HepG2 (cell line): ENCODE data around the gene TMEM267.

Source experiments
- DMAP1 ChIP-seq: IDR thresholded peaks from 2 replicates; pipeline ENCODE4 v1.6.1; 2016
- E2F5 ChIP-seq: sonication (generic); formaldehyde crosslinking; conservative IDR thresholded peaks from 2 replicates; pipeline ENCODE4 v1.4.0; 2020; ENCODE audit warnings: missing genetic modification reagents
- ISL2 ChIP-seq: sonication (generic); formaldehyde crosslinking; IDR thresholded peaks from 2 replicates; pipeline ENCODE4 v1.5.0; 2020; ENCODE audit warnings: missing genetic modification reagents
- MXI1 ChIP-seq: IDR thresholded peaks from 3 replicates; pipeline ENCODE4 v1.6.1; 2012; ENCODE audit warnings: low read depth, low read length, inconsistent platforms, borderline replicate concordance
- RAD21 ChIP-seq: fragments of 450-650 bp; formaldehyde crosslinking; IDR thresholded peaks from 2 replicates; pipeline ENCODE4 v1.5.0; 2020; ENCODE audit warnings: mild to moderate bottlenecking
- SNRNP70 ChIP-seq: fragments of 200-400 bp; formaldehyde crosslinking; IDR thresholded peaks from 2 replicates; pipeline ENCODE4 v1.6.1; 2017; ENCODE audit warnings: mild to moderate bottlenecking, low read depth, low read length, moderate library complexity
- ZNF124 ChIP-seq: sonication (generic); formaldehyde crosslinking; IDR thresholded peaks from 2 replicates; pipeline ENCODE4 v1.4.0; 2020; ENCODE audit warnings: missing genetic modification reagents
- ZNF207 ChIP-seq: fragments of 450-650 bp; IDR thresholded peaks from 2 replicates; pipeline ENCODE4 v1.6.1; 2016; ENCODE audit warnings: antibody characterized with exemption, borderline replicate concordance
- ZNF230 ChIP-seq: sonication (generic); formaldehyde crosslinking; IDR thresholded peaks from 2 replicates; pipeline ENCODE4 v1.4.0; 2020; ENCODE audit warnings: mild to moderate bottlenecking, missing genetic modification reagents
- ZNF558 ChIP-seq: sonication (generic); formaldehyde crosslinking; IDR thresholded peaks from 2 replicates; pipeline ENCODE4 v1.9.0; 2022; ENCODE audit warnings: mild to moderate bottlenecking, missing genetic modification reagents, borderline replicate concordance
- ZNF607 ChIP-seq: sonication (generic); formaldehyde crosslinking; IDR thresholded peaks from 2 replicates; pipeline ENCODE4 v1.5.1; 2020; ENCODE audit warnings: missing genetic modification reagents, mild to moderate bottlenecking, borderline replicate concordance
- ZNF670 ChIP-seq: sonication (generic); formaldehyde crosslinking; IDR thresholded peaks from 2 replicates; pipeline ENCODE4 v1.8.0; 2022; ENCODE audit warnings: mild to moderate bottlenecking, missing genetic modification reagents, borderline replicate concordance
- ZNF782 ChIP-seq: sonication (generic); formaldehyde crosslinking; IDR thresholded peaks from 2 replicates; pipeline ENCODE4 v1.4.0; 2020; ENCODE audit warnings: missing genetic modification reagents, mild to moderate bottlenecking, borderline replicate concordance

DNA sequence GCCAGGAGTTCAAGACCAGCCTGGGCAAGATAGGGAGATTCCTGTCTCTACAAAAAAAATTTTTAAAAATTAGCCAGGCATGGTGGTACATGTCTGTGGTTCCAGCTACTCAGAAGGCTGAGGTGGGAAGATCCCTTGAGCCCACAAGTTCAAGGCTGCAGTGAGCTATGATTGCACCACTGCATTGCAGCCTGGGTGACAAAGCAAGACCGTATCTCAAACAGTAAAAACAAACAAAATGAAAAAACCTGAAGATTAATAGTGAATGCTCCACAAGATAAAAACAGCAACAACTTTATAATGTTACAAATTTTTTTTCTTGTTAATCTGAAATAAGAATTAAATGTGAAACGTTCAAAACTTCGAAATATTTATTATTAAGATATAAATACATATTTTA is 2.7 kb upstream of the TMEM267 start:
- TF ChIP-seq ZNF207 (no peak), ZNF558 (CRISPR knock-in tag) (no peak), MXI1 (no peak), ZNF124 (no peak), ZNF670 (CRISPR knock-in tag) (no peak), ZNF607 (CRISPR knock-in tag) (no peak), ISL2 (CRISPR knock-in tag) (no peak), DMAP1 (no peak), ZNF782 (CRISPR knock-in tag) (no peak), E2F5 (CRISPR knock-in tag) (no peak), ZNF230 (no peak), SNRNP70 (no peak), RAD21 (CRISPR knock-in tag) (no peak)
